Right renal pelvis (tissue), 4 donors: Measurements from ENCODE around the gene TEX9. TPM values are rescaled to one million over a fixed set of nuclear protein-coding genes. Genes with fewer than 3 reads are reported as not detected.
"Not testable (repeated sequence)": the region's sequence is repeated elsewhere in the genome, so short reads cannot be mapped to it uniquely, and the experiment has no call there.

Experiments
- DNase-seq, 4 donors: peaks; one replicate each; pipeline ENCODE4 v3.0.0-alpha.2; 2013; ENCODE audit warnings: low read depth in 4 of 4, low spot score in 3 of 4, missing footprints in 1 of 4
- polyA plus RNA-seq, 4 donors: library from polyadenylated mRNA; unstranded; fragments of 120-200 nt; gene quantifications; one replicate each; pipeline ENCODE4 v1.2.1, GENCODE V29; 2013; ENCODE audit not compliant: insufficient read length in 4 of 4

The TEX9 gene
- polyA plus RNA-seq, 4 donors, result 26.4 to 34.7 (median 31.1) TPM

GRCh38 chr15:56361987-56362386, 3.2 kb upstream of the TEX9 start:
- no peak for DNase-seq

DNA sequence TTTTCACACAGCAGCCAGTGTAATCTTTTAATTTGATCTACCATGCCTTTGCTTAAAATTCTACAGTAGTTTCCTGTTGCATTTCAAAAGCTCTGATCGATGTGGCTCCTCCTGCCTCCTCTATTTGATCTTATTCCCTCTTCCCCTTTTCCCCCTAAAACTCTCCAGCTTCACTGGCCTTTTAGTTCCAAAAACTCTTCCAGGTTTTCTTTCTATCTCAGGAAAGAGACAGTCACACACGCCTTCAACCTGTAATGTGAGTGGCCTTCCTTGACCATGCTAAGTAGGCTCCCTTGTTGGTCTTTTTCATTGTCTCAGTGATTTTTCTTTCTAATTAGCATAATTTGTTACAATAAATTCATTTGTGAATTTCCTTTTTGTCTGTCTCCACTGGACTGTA, 985 bp downstream of the TEX9 start:
- peak in 1 of 4 donors; percentile 5 for DNase-seq

GRCh38 chr15:56367156-56367555, 1.9 kb downstream of the TEX9 start:
- DNase-seq, result no peak

DNA sequence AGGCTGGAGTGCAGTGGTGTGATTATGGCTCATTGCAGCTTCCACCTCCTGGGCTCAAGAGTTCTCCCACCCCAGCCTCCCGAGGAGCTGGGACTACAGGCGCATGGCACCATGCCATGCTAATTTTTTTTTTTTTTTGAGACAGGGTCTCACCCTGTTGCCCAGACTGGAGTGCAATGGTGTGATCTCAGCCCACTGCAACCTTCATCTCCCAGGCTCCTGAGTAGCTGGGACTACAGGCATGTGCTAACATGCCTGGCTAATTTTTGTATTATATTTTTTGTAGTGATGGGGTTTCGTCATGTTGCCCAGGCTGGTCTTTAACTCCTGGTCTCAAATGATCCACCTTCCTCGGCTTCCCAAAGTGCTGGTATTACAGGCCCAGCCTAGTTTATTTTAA, 4.0 kb downstream of the TEX9 start:
- DNase-seq, result no peak

- no peak for DNase-seq
Measured at GRCh38 chr15:56371495-56372147, 6.4 kb downstream of the TEX9 start.

DNA sequence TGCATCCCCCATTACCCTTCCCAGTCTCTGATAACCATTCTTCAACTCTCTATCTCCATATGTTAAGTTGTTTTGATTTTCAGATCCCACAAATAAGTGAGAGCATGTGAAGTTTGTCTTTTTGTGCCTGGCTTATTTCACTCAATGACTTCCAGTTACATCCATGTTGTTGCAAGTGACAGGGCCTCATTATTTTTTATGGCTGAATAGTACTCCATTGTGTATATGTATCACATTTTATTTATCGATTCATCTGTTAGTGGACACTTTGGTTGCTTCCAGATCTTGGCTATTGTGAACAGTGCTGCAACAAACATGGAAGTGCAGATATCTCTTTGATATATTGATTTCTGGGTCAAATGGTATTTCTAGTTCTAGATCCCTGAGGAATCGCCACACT, 9.5 kb downstream of the TEX9 start:
- not testable (repeated sequence) for DNase-seq

- not testable (repeated sequence) for DNase-seq
Measured at GRCh38 chr15:56377822-56378221, 12.6 kb downstream of the TEX9 start.

DNA sequence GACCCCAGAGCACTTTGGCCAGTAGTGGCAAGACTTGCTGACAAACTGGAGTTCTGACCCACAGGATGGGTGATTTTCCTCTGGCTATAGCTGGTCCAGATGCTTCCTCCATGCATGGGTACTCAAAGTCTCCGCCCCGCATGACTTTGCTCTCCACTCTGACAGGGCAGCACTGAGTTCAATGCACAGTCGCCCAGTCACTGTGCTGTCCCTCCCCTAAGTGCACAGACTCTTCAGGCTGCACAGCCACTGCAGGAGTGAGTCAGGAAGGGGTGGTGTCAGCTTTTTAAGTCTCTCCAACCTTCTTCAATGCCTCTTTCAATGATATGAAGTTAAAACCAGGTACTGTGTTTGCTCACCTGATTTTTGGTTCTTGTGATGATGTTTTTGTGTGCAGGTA, 17.8 kb downstream of the TEX9 start:
- DNase-seq, result no peak

- no peak for DNase-seq
Measured at GRCh38 chr15:56385908-56386307, 20.7 kb downstream of the TEX9 start.

DNA sequence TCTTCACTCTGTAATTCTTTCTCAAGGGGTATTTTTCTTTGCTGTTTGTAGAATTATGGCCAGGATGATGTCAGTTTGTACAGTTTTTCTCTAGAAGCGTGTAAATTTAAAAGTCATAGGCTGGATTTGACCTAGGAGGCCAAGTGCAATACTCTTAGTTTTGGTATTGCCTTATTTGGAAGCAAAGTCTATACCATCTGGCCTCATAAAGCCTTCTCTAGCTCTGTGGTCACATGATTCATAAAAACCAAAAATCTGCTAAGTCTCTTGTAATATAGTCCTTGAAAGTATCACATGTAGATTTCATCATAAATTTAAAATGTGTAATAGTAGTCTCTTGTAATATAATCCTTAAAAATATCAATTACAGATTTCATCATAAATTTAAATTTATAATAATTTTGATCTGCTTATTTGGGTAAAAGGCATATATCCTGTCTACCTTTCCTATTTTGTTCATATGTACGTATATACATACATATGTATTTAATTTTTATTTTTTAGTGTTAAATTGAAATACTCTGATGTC, 25.6 kb downstream of the TEX9 start:
- no peak for DNase-seq

GRCh38 chr15:56393277-56393676, 28.1 kb downstream of the TEX9 start:
- DNase-seq, result no peak

DNA sequence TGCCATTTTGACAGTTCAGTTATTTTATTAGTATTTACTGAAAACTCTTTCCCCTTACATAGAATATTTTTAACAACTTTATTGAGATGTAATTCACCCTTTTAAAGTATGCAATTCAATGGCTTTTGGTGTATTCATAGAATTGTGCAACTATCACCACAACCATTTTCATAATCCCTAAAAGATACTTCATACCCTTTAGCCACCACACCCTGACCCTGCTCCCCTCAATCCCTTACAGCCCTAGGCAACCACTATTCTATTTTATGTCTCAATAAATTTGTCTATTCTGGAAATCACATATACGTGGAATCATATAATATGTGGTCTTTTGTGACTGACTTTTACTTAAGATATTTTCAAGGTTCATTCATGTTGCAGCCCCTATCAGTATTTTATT, 29.7 kb downstream of the TEX9 start:
- no peak for DNase-seq

- DNase-seq, result not testable (repeated sequence)
Measured at GRCh38 chr15:56397325-56397724, 32.1 kb downstream of the TEX9 start.

GRCh38 chr15:56399209-56399608, 34.0 kb downstream of the TEX9 start:
- not testable (repeated sequence) for DNase-seq

GRCh38 chr15:56410721-56411120, 45.5 kb downstream of the TEX9 start:
- DNase-seq, result peak in 3 of 4 donors; percentile 10 to 15 (median 15)

DNA sequence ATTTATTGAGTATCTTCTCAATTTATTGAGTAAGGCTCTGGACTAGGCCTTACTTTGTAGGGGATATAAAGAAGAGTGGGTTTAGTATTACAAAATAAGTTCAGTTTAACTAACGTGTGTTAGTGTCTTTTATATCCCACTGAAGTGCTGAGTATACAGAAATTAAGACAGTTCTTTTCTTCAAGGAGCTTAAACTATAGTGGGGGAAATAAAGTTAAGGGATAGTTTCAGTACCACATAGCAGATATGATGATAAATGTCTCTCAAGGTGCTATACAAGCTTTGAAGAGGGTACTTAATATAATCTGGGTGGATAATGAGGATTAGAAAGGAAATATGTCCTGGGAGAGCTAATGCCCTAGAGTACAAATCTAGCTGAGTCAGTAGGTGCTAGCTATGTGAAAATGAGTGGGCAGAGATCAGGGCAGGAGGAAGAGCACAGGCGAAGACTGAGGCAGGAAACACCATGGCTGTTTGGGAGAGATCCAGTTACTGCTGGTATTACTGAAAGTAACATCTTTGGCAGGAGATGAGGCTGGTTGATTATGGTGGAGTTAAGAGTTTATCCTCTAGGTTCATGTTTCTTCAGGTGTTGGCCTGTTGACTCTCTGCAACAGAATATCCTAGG, 46.0 kb downstream of the TEX9 start:
- no peak for DNase-seq

GRCh38 chr15:56413114-56413733, 48.0 kb downstream of the TEX9 start:
- DNase-seq, result not testable (repeated sequence)

DNA sequence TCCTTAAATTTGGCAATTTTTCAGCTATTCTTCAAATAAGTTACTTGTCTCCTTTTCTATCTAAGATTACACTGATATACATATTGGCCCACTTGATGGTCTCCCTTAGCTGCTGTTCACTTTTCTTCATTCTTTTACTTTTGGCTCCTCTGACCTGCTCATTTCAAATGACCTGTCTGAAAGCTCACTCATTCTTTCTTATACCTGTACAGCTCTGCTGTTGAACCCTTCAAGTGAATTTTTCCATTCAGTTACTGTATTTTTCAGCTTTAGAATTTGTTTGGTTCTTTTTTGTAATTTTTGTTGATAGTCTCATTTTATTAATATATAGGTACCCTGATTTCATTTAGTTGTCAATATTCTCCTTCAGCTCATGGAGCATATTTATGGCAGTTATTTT, 60.0 kb downstream of the TEX9 start:
- DNase-seq, result no peak

- no peak for DNase-seq
Measured at GRCh38 chr15:56425976-56426375, 60.8 kb downstream of the TEX9 start.

GRCh38 chr15:56428821-56429458, 63.7 kb downstream of the TEX9 start:
- DNase-seq, result peak in 2 of 4 donors; percentile 4 to 6

DNA sequence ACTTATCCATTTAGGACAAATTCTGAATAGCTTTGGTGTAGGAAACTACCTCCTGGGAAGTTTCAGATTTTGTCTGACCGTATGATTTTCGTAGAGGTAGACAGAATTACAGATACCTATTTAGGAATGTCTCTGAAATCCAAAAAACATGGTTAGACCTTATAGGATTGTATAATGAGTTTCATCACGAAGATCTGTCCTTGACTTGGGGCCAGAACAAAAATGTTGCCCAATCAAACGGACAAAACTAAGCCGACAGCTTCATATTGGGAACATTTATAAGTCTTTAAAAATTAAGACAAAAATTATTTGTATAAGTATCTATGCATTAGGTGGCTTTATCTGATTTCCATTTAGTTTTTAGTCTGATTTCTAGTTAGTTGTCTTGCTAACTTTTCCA, 67.1 kb downstream of the TEX9 start:
- DNase-seq, result no peak
